Stomach smooth muscle (tissue), 2 donors: ENCODE results near the gene KIF4A.
"Not testable (repeated sequence)": the region's sequence is repeated elsewhere in the genome, so short reads cannot be mapped to it uniquely, and the experiment has no call there.

Experiments
- H3K27ac ChIP-seq: one replicate; pipeline ENCODE4 v1.7.0; 2013; ENCODE audit warnings: mild to moderate bottlenecking, low read length, inconsistent platforms
- H3K27me3 ChIP-seq, 2 donors: one replicate each; pipeline ENCODE4 v1.7.0; 2013; ENCODE audit warnings: low read length in 2 of 2; ENCODE audit not compliant: insufficient read depth in 2 of 2, control insufficient read depth in 1 of 2
- H3K36me3 ChIP-seq, 2 donors: one replicate each; pipeline ENCODE4 v1.7.0; 2013; ENCODE audit warnings: low read length in 2 of 2; ENCODE audit not compliant: control insufficient read depth in 2 of 2, insufficient read depth in 2 of 2
- H3K4me1 ChIP-seq: one replicate; pipeline ENCODE4 v1.7.0; 2013; ENCODE audit warnings: low read length; ENCODE audit not compliant: control insufficient read depth, insufficient read depth
- H3K4me3 ChIP-seq, 2 donors: one replicate each; pipeline ENCODE4 v1.7.0; 2013; ENCODE audit warnings: low read length in 2 of 2
- H3K9ac ChIP-seq, 2 donors: one replicate each; pipeline ENCODE4 v1.7.0; 2013; ENCODE audit warnings: low read length in 2 of 2, mild to moderate bottlenecking in 1 of 2
- H3K9me3 ChIP-seq, 2 donors: one replicate each; pipeline ENCODE4 v1.7.0; 2013; ENCODE audit warnings: low read length in 2 of 2; ENCODE audit not compliant: control insufficient read depth in 2 of 2
- donor health status: healthy.
- donor health status: Pancreatic carcinoma.

KIF4A gene

DNA sequence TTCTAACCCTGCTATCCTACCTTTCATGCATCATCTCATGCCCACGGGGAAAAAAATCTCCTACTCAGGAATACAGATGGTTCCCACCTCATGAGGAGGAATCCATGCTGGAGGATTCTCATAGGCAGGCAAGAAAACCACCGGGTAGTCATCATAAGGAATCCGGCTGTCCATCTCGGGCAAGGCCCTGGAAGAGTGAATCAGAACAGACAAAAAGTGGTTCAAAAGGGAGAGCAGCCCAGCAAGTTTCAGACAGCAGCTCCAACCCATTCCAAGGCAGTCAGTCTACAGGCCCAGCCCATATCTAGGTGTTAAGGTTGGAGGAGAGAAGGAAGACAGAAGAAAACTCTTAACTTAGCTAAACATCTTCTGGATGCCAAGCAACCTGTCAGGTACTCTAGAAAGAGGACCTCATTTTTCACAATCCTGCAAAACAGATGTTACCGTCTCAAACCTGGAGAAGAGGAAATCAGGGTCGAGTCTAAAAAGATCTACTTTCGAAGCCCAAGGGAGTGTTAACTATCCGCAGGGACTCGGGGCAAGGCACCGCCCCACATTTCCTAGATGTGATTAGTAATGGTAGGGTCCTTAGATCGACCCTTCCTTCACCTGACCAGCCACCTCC, 624 bp upstream of the KIF4A start:
- H3K27ac ChIP-seq: peak overlapping the region; percentile 62
- peak overlapping the region; percentile 63 to 69 for H3K9ac ChIP-seq
- peaks cover 14% of the 10 kb centered on the region for H3K4me1 ChIP-seq

DNA sequence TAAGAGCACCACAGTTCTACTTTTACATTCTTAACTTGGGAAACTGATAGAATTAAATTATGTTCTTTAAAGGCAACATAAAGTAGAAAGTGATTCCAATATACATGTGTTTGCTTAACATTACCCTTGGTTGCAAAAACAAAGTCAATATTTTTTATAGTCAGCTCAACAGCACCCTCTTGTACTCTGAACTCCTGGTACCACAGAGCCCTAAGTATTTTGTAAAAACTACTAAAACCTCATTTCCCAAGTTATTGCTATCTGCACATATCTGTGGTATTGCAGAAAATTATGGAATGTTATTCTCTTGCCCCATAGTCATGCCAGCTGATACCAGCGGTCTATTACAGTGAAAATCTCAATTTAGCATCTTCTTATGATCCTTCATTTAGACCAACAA, 2.9 kb downstream of the KIF4A start:
- H3K4me1 ChIP-seq: peaks cover 14% of the 10 kb centered on the region
- H3K9ac ChIP-seq: no peak overlapping the region
- H3K4me3 ChIP-seq: no peak overlapping the region
- no peak overlapping the region for H3K27ac ChIP-seq
- H3K27me3 ChIP-seq: no peaks in the 10 kb centered on the region
- no peaks in the 10 kb centered on the region for H3K9me3 ChIP-seq
- no peaks in the 10 kb centered on the region for H3K36me3 ChIP-seq

More for the DNA sequence above, 624 bp upstream of the KIF4A start:
- Histone ChIP-seq H3K4me3 (peak overlapping the region; percentile 76 to 82), H3K27me3 (peaks cover 0 to under 1% of the 10 kb centered on the region in 2 donors), H3K9me3 (no peaks in the 10 kb centered on the region), H3K36me3 (peaks cover 3 to 7% of the 10 kb centered on the region in 2 donors)

DNA sequence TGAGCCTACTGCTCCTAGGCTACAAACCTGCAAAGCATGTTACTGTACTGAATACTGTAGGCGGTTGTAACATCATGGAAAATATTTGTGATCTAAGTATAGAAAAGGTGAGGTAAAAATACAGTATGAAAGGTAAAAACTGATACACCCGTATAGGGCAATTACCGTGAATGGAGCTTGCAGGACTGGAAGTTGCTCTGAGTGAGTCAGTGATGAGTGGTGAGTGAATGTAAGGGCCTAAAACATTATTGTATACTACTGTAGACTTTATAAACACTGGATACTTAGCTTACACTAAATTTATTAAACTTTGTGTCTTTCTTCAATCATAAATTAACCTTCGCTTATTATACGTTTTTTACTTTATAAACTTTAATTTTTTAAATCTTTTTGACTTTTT, 3.7 kb downstream of the KIF4A start:
- Histone ChIP-seq H3K4me3 (no peak overlapping the region), H3K9me3 (no peaks in the 10 kb centered on the region), H3K4me1 (peaks cover 14% of the 10 kb centered on the region), H3K9ac (no peak overlapping the region), H3K36me3 (no peaks in the 10 kb centered on the region), H3K27ac (no peak overlapping the region), H3K27me3 (peaks cover 0 to 3% of the 10 kb centered on the region in 2 donors)

DNA sequence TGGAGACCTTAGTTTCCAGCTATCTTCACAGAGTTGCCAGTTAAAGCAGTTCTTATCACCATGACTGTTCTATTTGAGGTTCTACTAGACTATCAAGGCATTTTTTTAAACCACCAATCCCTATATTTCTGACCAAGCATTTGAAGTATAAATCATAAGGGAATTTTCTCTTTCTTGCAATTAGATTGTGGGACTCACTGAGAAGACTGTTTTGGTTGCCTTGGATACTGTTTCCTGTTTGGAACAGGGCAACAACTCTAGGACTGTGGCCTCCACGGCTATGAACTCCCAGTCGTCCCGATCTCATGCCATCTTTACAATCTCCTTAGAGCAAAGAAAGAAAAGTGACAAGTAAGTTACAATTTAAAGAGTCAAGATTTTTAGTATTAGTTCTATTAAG, 11.8 kb downstream of the KIF4A start:
- H3K27ac ChIP-seq: no peak overlapping the region
- H3K4me3 ChIP-seq: no peak overlapping the region
- no peaks in the 10 kb centered on the region for H3K9me3 ChIP-seq
- no peak overlapping the region for H3K9ac ChIP-seq
- H3K27me3 ChIP-seq: peaks cover 0 to 3% of the 10 kb centered on the region in 2 donors
- H3K36me3 ChIP-seq: no peaks in the 10 kb centered on the region
- no peaks in the 10 kb centered on the region for H3K4me1 ChIP-seq

DNA sequence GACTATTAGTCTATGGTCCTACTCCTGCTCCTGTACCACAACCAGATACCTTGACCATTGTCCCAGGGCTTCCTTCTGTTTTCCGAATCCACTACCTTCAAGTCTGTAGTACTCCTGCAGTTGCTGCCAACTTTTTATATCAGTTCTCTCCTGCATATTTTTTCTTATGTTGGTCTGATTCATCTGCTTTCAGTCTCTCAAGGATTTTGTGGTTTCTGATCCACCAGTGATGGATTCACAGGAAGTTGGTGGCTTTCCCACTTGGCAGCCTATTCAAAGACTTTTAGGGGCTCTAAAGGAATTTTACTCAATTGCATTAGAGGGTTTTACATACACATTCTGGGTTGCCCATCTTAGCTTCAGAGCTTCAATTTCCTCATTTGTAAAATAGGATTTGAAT, 23.6 kb downstream of the KIF4A start:
- Histone ChIP-seq H3K4me1 (no peaks in the 10 kb centered on the region), H3K27ac (no peak overlapping the region), H3K9me3 (no peaks in the 10 kb centered on the region), H3K9ac (no peak overlapping the region), H3K36me3 (no peaks in the 10 kb centered on the region), H3K27me3 (no peaks in the 10 kb centered on the region), H3K4me3 (no peak overlapping the region)

DNA sequence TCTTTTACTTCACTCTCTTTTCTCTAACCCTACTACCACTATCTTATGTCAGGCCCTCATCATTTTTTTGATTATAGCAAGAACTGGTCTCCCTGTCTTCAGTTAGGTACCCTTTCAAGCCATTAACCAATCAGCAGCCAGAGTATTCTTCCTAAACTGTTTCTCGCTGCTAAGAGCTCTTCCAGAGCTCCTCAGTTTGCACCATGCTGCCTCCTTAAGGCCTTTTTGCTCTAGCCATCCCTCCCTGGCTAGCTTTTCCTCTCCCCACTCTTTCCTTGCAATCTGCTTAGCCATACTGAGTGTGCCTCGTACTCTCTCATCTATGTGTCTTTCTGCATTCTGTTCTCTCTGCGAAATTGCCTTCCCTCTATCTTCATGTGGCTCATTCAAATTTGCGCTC, 32.9 kb downstream of the KIF4A start:
- Histone ChIP-seq H3K27me3 (peaks cover 0 to 6% of the 10 kb centered on the region in 2 donors), H3K9ac (no peak overlapping the region), H3K4me1 (no peaks in the 10 kb centered on the region), H3K36me3 (no peaks in the 10 kb centered on the region), H3K9me3 (no peaks in the 10 kb centered on the region), H3K27ac (no peak overlapping the region), H3K4me3 (no peak overlapping the region)

DNA sequence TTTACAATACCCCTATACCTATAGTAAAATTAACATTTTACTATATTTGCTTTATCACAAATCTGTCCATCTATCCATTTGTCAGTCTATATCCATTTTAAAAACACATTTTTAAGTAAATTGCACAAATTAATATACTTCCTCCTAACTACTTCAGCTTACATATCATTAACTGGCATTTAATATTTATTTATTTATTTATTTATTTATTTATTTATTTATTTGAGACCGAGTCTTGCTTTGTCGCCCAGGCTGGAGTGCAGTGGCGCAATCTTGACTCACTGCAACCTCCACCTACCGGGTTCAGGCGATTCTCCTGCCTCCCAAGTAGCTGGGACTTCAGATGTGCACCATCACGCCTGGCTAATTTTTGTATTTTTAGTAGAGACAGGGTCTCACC, 33.7 kb downstream of the KIF4A start:
- H3K4me1 ChIP-seq, H3K36me3 ChIP-seq, H3K9ac ChIP-seq, H3K4me3 ChIP-seq, H3K9me3 ChIP-seq, H3K27me3 ChIP-seq, H3K27ac ChIP-seq: not testable (repeated sequence)

DNA sequence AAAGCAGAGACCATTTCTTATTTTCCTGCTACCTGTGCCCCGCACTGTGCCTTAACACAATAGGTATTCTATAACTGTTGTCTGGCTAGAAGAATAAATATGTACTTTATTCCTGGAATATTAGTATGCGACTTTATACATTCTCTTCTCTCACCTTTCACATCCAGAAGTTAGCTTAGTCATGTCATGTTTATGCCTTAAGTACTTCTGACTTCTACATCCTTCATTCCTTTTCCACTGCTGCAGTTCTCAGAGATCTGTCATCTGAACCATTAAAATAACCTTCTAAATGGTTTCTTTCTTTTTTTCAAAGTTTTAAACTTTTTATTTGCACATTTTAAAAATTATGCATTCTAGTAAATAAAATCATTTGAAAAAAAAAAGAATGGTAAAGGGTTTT, 34.4 kb downstream of the KIF4A start:
- no peaks in the 10 kb centered on the region for H3K36me3 ChIP-seq
- H3K9me3 ChIP-seq: no peaks in the 10 kb centered on the region
- no peak overlapping the region for H3K9ac ChIP-seq
- peaks cover 0 to 6% of the 10 kb centered on the region in 2 donors for H3K27me3 ChIP-seq
- H3K4me1 ChIP-seq: no peaks in the 10 kb centered on the region
- H3K27ac ChIP-seq: no peak overlapping the region
- H3K4me3 ChIP-seq: no peak overlapping the region

DNA sequence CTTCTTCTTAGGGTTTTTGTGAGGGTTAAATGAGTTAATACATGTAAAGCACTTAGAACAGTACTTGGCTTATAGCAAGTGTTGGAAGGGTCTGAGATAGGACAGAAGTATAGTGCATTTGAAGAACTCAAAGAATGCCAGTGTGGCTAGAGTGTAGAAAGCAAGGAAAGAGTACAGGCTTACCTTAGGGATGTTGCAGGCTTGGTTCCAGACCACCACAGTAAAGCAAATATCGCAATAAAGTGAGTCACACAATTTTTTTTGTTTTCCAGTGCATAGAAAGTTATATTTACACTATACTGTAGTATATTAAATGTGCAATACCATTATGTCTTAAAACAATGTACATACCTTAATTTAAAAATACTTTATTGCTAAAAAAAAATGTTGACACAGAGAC, 41.3 kb downstream of the KIF4A start:
- no peak overlapping the region for H3K9ac ChIP-seq
- no peaks in the 10 kb centered on the region for H3K9me3 ChIP-seq
- no peaks in the 10 kb centered on the region for H3K36me3 ChIP-seq
- H3K4me3 ChIP-seq: no peak overlapping the region
- no peak overlapping the region for H3K27ac ChIP-seq
- H3K4me1 ChIP-seq: no peaks in the 10 kb centered on the region
- no peaks in the 10 kb centered on the region for H3K27me3 ChIP-seq

DNA sequence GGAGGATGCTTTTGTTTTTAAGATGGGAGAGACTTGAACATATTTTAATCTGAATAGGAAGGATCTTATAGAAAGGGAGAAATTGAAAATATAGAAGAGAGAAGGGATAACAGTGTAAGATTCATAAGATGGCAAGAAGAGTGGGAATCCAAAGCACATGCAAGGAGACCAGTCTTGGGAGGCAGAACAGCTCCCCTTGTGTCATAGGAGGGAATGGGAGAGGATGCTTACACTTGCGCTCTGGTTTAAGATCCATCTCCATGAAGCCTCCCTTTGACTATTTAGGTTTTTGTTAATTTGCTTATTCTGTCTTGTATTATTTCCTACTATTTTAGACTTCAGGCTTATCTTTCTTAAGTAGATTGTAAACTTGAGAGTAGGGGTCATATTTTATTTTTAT, 42.7 kb downstream of the KIF4A start:
- Histone ChIP-seq H3K27ac (no peak overlapping the region), H3K4me1 (no peaks in the 10 kb centered on the region), H3K4me3 (no peak overlapping the region), H3K36me3 (no peaks in the 10 kb centered on the region), H3K9me3 (no peaks in the 10 kb centered on the region), H3K27me3 (no peaks in the 10 kb centered on the region), H3K9ac (no peak overlapping the region)

DNA sequence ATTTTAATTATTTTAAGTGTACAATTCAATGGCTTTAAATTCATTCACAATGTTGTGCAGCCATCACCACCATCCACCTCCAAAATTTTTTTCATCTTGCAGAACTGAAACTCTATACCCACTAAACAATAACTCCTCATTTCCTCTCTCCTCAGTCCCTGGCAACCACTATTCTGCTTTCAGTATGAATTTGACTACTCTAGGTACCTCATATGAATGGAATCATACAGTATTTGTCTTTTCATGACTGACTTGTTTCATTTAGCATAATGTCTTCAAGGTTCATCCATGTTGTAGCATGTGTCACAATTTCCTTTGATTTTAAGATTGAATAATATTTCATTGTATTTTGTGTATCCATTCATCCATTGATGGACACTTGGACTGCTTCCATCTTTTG, 46.9 kb downstream of the KIF4A start:
- Histone ChIP-seq H3K27ac (no peak overlapping the region), H3K36me3 (no peaks in the 10 kb centered on the region), H3K9me3 (no peaks in the 10 kb centered on the region), H3K4me1 (no peaks in the 10 kb centered on the region), H3K9ac (no peak overlapping the region), H3K27me3 (peaks cover 0 to 3% of the 10 kb centered on the region in 2 donors), H3K4me3 (no peak overlapping the region)
